K562 (cell line): ENCODE data around the gene ACAP2. TPM values are rescaled to one million over a fixed set of nuclear protein-coding genes. Genes with fewer than 3 reads are reported as not detected.
"Not testable (repeated sequence)": the region's sequence is repeated elsewhere in the genome, so short reads cannot be mapped to it uniquely, and the experiment has no call there.

Source experiments
- ATAC-seq: fragments of 200-7000 bp; cut with Tn5 transposase; 3 replicates; pipeline ENCODE4 v1.9.1; 2020; ENCODE audit warnings: moderate library complexity
- BruUV-seq: library from RNA; stranded (reverse); fragments of 400-500 nt; replicated peaks from 2 replicates; lab custom pipeline; 2021; lab: Mats Ljungman, UMichigan
- CTCF ChIA-PET: fragments of 300-600 bp; formaldehyde crosslinking; extraction: SDS; loops from one replicate; lab custom pipeline; 2021; ENCODE audit warnings: low intra/inter-chr PET ratio; lab: Yijun Ruan, JAX
- POLR2A ChIA-PET: fragments of 300-600, 350-650 bp; sonication (Branson Sonifier 250); formaldehyde crosslinking; extraction: SDS; loops from one replicate; lab custom pipeline; 2021; ENCODE audit warnings: antibody characterized with exemption, inconsistent platforms; lab: Yijun Ruan, JAX
- DNase-seq, 4 experiments: peaks; one replicate each; pipeline versions ENCODE4 v3.0.0 to v3.0.0-alpha.2; 2011 to 2018; ENCODE audit warnings: low spot score in 3 of 4, mixed read lengths in 3 of 4; ENCODE audit errors: extremely low read depth in 1 of 4
- FAIRE-seq: peaks from 2 replicates; lab custom pipeline; 2011; peaks lifted over from hg19 to GRCh38; lab: Jason Lieb, UNC
- H2AFZ ChIP-seq: 2 replicates; pipeline ENCODE4 v1.6.0; 2011; ENCODE audit warnings: low read depth, low read length, control low read depth, inconsistent platforms
- H3K27ac ChIP-seq: fragments of 200-600 bp; 3 replicates; pipeline ENCODE4 v1.8.0; 2011; ENCODE audit warnings: low read depth, mild to moderate bottlenecking, control low read depth, inconsistent platforms, low read length, moderate library complexity, mixed read lengths; ENCODE audit errors: extremely low read depth
- H3K27me3 ChIP-seq, 2 experiments: fragments of 300-600 bp in 1 of 2; 2 replicates in 1 of 2; 3 replicates in 1 of 2; pipeline versions ENCODE4 v1.6.0 to v1.8.0; 2011; ENCODE audit warnings: inconsistent platforms in 2 of 2, low read length in 2 of 2, mild to moderate bottlenecking in 1 of 2, mixed read lengths in 1 of 2, moderate library complexity in 1 of 2; ENCODE audit not compliant: control insufficient read depth in 2 of 2, insufficient read depth in 2 of 2
- H3K36me3 ChIP-seq: fragments of 300-600 bp; 3 replicates; pipeline ENCODE4 v1.8.0; 2011; ENCODE audit warnings: mild to moderate bottlenecking, low read length, inconsistent platforms; ENCODE audit not compliant: control insufficient read depth, insufficient read depth
- H3K4me1 ChIP-seq, 2 experiments: fragments of 200-600 bp in 1 of 2; replicated peaks in 1 of 2; 2 replicates in 1 of 2; 3 replicates in 1 of 2; pipeline versions ENCODE4 v1.5.1 to v1.8.0; 2011; ENCODE audit warnings: inconsistent platforms in 2 of 2, low read length in 2 of 2, mild to moderate bottlenecking in 1 of 2, mixed read lengths in 1 of 2, moderate library complexity in 1 of 2; ENCODE audit not compliant: control insufficient read depth in 2 of 2, insufficient read depth in 2 of 2
- H3K4me2 ChIP-seq: 2 replicates; pipeline ENCODE4 v1.6.1; 2011; ENCODE audit warnings: low read length, control low read depth, inconsistent platforms, mixed read lengths; ENCODE audit not compliant: insufficient read depth
- H3K4me3 ChIP-seq: fragments of 200-600 bp; sonication (generic), shearing (Covaris generic); 2 replicates; pipeline ENCODE4 v1.5.1; 2016; ENCODE audit warnings: control low read depth, inconsistent platforms
- H3K79me2 ChIP-seq: fragments of 200-600 bp; 3 replicates; pipeline ENCODE4 v1.8.0; 2011; ENCODE audit warnings: low read length, inconsistent platforms; ENCODE audit not compliant: control insufficient read depth, insufficient read depth
- H3K9ac ChIP-seq, 2 experiments: 2 replicates each; pipeline versions ENCODE4 v1.6.0 to v1.6.1; 2011; ENCODE audit warnings: low read depth in 2 of 2, low read length in 2 of 2, control low read depth in 1 of 2, inconsistent platforms in 1 of 2, mild to moderate bottlenecking in 1 of 2, mixed read lengths in 1 of 2; ENCODE audit not compliant: insufficient read depth in 1 of 2
- H3K9me1 ChIP-seq: one replicate; pipeline ENCODE4 v1.6.0; 2011; ENCODE audit warnings: inconsistent platforms, mild to moderate bottlenecking, low read length, moderate library complexity; ENCODE audit not compliant: control insufficient read depth, insufficient read depth
- H3K9me3 ChIP-seq: replicated peaks from 2 replicates; pipeline ENCODE4 v1.5.1; 2011; ENCODE audit warnings: low read depth, low read length, inconsistent platforms; ENCODE audit not compliant: control insufficient read depth, insufficient read depth
- H4K20me1 ChIP-seq: replicated peaks from 2 replicates; pipeline ENCODE4 v1.6.1; 2011; ENCODE audit warnings: low read length, inconsistent platforms, mixed read lengths; ENCODE audit not compliant: control insufficient read depth, insufficient read depth
- ARNT ChIP-seq, 2 experiments: fragments of 450-650 bp; IDR thresholded peaks; 2 replicates each; pipeline ENCODE4 v1.6.1; 2016; ENCODE audit warnings: mild to moderate bottlenecking in 1 of 2
- EHMT2 ChIP-seq: fragments of 450-650 bp; IDR thresholded peaks from 2 replicates; pipeline ENCODE4 v1.6.1; 2018; ENCODE audit warnings: antibody characterized with exemption
- ERF ChIP-seq: fragments of 450-650 bp; formaldehyde crosslinking; IDR thresholded peaks from 2 replicates; pipeline ENCODE4 v1.4.0; 2020; ENCODE audit warnings: mild to moderate bottlenecking, mixed read lengths
- LEF1 ChIP-seq: fragments of 450-650 bp; IDR thresholded peaks from 2 replicates; pipeline ENCODE4 v1.6.1; 2016; ENCODE audit warnings: mild to moderate bottlenecking
- PHF21A ChIP-seq: fragments of 450-650 bp; IDR thresholded peaks from 2 replicates; pipeline ENCODE4 v1.6.1; 2017; ENCODE audit warnings: low read depth, borderline replicate concordance
- POLR2AphosphoS2 ChIP-seq: IDR thresholded peaks from 2 replicates; pipeline ENCODE4 v1.6.1; 2012; ENCODE audit warnings: low read length, improper control_type of control experiment
- RNF2 ChIP-seq: sonication (generic); IDR thresholded peaks from 2 replicates; pipeline ENCODE4 v1.6.1; 2016
- ZNF23 ChIP-seq: fragments of 250-450 bp; sonication (Bioruptor Pico); IDR thresholded peaks from 2 replicates; pipeline ENCODE4 v1.4.0; 2020; ENCODE audit warnings: mild to moderate bottlenecking
- ZNF436 ChIP-seq: fragments of 250-450, 450-650 bp; sonication (Bioruptor Pico); formaldehyde crosslinking; IDR thresholded peaks from 2 replicates; pipeline ENCODE4 v1.7.0; 2020; ENCODE audit warnings: mild to moderate bottlenecking
- ZNF766 ChIP-seq: fragments of 200-800 bp; sonication (Bioruptor generic); conservative IDR thresholded peaks from 2 replicates; pipeline ENCODE4 v1.6.1; 2016; ENCODE audit warnings: missing genetic modification characterization, missing compliant biosample characterization
- WGBS: fragments of 100-300 bp; shearing (Covaris generic); methylation state at CpG from one replicate; pipeline ENCODE4 v1.1.6; 2016; ENCODE audit warnings: low coverage, mixed read lengths; ENCODE audit not compliant: insufficient coverage; ENCODE audit errors: missing lambda C conversion rate; 5-methylcytosine and 5-hydroxymethylcytosine counted together
- in situ Hi-C: fragments of 300-500 bp; cut with MboI; formaldehyde crosslinking; loops from 4 replicates; pipeline ENCODE4 v1.15.0; 2018; ENCODE audit warnings: inconsistent platforms, mixed read lengths
- intact Hi-C: fragments of 100-400 bp; cut with micrococcal nuclease; formaldehyde crosslinking; loops from 2 replicates; pipeline ENCODE4 v1.14.2; 2022
- polyA plus RNA-seq, 8 experiments: library from polyadenylated mRNA; depleted of rRNA in 4 of 8; stranded (reverse) in 5 of 8; unstranded in 3 of 8; fragments of >200 nt; fragmentation: Nextera tagmentation in 2 of 8; fragmentation: Illumina TruSeq in 1 of 8; extraction: Ambion mirVana in 2 of 8; extraction: Trizol in 1 of 8; gene quantifications; 2 replicates each; pipeline versions ENCODE4 v1.2.1 to v1.2.3, GENCODE V29; 2011 to 2014; ENCODE audit warnings: inconsistent platforms in 1 of 8, missing spikeins in 1 of 8
- total RNA-seq, 7 experiments: library from RNA; depleted of rRNA in 6 of 7; stranded (reverse); fragments of >200 nt in 6 of 7; fragmentation: Illumina TruSeq in 2 of 7; extraction: Trizol in 2 of 7; gene quantifications; 2 replicates each; pipeline versions ENCODE4 v1.2.1 to v1.2.3, GENCODE V29; 2011 to 2021; ENCODE audit warnings: low replicate concordance in 1 of 7
- TF ChIP-seq, protein P1 (sequence below): sonication (generic); formaldehyde crosslinking; IDR thresholded peaks from 2 replicates; pipeline ENCODE4 v1.8.0; 2023; ENCODE audit warnings: missing genetic modification reagents, mild to moderate bottlenecking, borderline replicate concordance

The ACAP2 gene
- total and polyA plus RNA-seq, 9 of the 15 experiments (the other 6 are each of a cell fraction or from before 2014, with no cell fraction given) = 10.6 to 52.7 (median 34.4) TPM

DNA sequence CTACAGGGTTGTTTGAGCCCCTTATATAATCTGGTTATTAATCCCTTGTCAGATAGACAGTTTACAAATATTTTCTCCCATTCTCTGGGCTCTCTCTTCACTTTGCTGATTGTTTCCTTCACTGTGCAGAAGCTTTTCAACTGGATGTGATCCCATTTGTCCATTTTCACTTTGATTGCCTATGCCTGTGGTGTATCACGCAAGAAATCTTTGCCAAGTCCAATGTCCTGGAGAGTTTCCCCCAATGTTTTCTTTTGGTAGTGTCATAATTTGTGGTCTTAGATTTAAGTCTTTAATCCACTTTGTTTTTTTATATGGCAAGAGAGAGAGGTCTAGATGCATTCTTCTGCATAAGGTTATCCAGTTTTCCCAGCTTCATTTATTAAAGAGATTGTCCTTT is 212.6 kb downstream of the ACAP2 start (continued):
- TF ChIP-seq, protein P1, sequence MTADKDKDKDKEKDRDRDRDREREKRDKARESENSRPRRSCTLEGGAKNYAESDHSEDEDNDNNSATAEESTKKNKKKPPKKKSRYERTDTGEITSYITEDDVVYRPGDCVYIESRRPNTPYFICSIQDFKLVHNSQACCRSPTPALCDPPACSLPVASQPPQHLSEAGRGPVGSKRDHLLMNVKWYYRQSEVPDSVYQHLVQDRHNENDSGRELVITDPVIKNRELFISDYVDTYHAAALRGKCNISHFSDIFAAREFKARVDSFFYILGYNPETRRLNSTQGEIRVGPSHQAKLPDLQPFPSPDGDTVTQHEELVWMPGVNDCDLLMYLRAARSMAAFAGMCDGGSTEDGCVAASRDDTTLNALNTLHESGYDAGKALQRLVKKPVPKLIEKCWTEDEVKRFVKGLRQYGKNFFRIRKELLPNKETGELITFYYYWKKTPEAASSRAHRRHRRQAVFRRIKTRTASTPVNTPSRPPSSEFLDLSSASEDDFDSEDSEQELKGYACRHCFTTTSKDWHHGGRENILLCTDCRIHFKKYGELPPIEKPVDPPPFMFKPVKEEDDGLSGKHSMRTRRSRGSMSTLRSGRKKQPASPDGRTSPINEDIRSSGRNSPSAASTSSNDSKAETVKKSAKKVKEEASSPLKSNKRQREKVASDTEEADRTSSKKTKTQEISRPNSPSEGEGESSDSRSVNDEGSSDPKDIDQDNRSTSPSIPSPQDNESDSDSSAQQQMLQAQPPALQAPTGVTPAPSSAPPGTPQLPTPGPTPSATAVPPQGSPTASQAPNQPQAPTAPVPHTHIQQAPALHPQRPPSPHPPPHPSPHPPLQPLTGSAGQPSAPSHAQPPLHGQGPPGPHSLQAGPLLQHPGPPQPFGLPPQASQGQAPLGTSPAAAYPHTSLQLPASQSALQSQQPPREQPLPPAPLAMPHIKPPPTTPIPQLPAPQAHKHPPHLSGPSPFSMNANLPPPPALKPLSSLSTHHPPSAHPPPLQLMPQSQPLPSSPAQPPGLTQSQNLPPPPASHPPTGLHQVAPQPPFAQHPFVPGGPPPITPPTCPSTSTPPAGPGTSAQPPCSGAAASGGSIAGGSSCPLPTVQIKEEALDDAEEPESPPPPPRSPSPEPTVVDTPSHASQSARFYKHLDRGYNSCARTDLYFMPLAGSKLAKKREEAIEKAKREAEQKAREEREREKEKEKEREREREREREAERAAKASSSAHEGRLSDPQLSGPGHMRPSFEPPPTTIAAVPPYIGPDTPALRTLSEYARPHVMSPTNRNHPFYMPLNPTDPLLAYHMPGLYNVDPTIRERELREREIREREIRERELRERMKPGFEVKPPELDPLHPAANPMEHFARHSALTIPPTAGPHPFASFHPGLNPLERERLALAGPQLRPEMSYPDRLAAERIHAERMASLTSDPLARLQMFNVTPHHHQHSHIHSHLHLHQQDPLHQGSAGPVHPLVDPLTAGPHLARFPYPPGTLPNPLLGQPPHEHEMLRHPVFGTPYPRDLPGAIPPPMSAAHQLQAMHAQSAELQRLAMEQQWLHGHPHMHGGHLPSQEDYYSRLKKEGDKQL (CRISPR knock-in tag) = no peak
- TF ChIP-seq POLR2AphosphoS2 (no peak), LEF1 (no peak), EHMT2 (no peak), ZNF766 (CRISPR knock-in tag) (no peak), ZNF436 (no peak), ARNT (IDR thresholded peaks at IDR 0.05) (no peak), ERF (CRISPR knock-in tag) (no peak), ZNF23 (CRISPR knock-in tag) (no peak), PHF21A (no peak), RNF2 (no peak)
- TF ChIP-seq, all 486 proteins: peak for 0

DNA sequence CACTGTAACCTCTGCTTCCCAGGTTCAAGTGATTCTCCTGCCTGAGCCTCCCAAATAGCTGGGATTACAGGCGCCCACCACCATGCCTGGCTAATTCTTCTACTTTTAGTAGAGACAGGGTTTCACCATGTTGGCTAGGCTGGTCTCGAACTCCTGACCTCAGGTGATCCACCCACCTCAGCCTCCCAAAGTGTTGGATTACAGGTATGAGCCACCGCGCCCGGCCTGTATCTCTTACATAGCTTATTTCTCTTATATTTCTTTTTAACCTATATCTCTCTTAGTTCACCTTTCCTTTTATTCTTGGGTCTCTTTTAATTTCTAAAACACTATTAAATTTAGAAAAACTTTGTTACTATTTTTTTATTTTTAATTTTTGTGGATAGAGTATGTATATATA is 213.9 kb downstream of the ACAP2 start:
- 94% methylated on average over 5 of the region's 5 CpGs for WGBS

More for the DNA sequence above, 213.9 kb downstream of the ACAP2 start:
- H4K20me1 ChIP-seq, H3K9me1 ChIP-seq, FAIRE-seq, in situ Hi-C loops, H3K9ac ChIP-seq, H3K79me2 ChIP-seq, CTCF ChIA-PET, H2AFZ ChIP-seq, H3K9me3 ChIP-seq, H3K4me1 ChIP-seq, ATAC-seq, DNase-seq, H3K27me3 ChIP-seq, BruUV-seq, H3K4me2 ChIP-seq, H3K27ac ChIP-seq, intact Hi-C loops, H3K4me3 ChIP-seq: not testable (repeated sequence)
- POLR2A ChIA-PET = interaction anchor here (1.3 kb wide), 1 partner anchor 9 kb away, joined by 3 read pairs; no protein-coding TSS in a partner anchor
- H3K36me3 ChIP-seq = peaks cover 13% of the 10 kb centered on the region; the same call in 1 of the 3 replicates
